Measurements from ENCODE around the gene TMED1.

- TF ChIP-seq ZFX (IDR thresholded peaks at IDR 0.05; ENCODE audit: borderline replicate concordance) (no peak), CTCF (IDR thresholded peaks at IDR 0.05) (no peak)
Observed at GRCh38 chr19:10872546-10873107, 36.6 kb upstream of the TMED1 start.
